Stimulated activated CD8-positive, alpha-beta memory T cell treated with anti-CD3 and anti-CD28 coated beads, Interleukin-12 subunit alpha, Interleukin-12 subunit beta, amount 100 ng/mL, for 4 hours (primary cell): ENCODE data around the gene USP10.

Experiments used
- DNase-seq: peaks from one replicate; pipeline ENCODE4 v3.0.0-alpha.2; 2020; ENCODE audit warnings: low read depth

The USP10 gene

GRCh38 chr16:84825896-84826557 lies 126.2 kb downstream of the USP10 start:
- DNase-seq, result no peak

GRCh38 chr16:84826558-84826941 lies 126.8 kb downstream of the USP10 start:
- DNase-seq, result no peak

- DNase-seq, result no peak
Measured at GRCh38 chr16:84827131-84827574, 127.4 kb downstream of the USP10 start.

DNA sequence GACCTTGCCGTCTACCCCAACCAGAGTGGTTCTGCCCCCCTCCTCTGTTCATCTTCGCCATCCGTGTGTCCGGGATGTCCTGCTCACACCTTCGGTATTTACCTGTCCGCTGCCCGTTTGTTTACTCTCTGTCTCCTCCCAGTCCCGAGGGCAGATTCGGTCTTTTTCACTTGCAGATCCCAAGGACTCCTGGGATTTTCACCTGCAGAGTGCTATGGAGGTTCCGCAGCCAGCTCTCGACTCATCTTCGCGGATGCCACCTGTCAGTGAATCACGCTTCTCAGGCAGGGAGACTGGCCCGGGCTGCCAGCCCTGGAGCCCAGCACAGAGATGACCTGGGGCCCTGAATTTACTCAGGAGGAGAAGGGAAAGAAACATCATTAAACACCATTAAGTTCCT lies 128.1 kb downstream of the USP10 start:
- DNase-seq, result no peak

DNA sequence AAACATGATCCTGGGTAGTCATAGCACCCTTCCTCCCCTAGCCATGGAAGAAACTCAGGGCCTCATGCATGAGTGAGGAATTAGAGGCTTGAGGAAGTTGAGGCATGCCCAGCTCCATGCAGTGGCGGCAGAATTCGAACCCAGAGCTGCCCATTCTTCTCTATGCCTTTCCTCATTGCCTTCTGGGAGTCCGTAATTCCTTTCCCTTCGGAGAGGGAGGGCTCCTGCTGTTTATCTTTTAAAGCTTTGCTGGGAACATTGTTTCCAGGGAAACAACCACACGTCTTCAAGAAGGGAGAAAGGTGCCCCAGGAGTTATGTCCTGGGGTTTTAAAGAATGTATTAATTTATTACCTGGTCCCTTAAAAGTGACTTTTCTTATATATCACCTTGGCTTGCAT lies 128.5 kb downstream of the USP10 start:
- no peak for DNase-seq
